Thyroid gland (tissue), 4 donors: ENCODE measurements around the gene CIITA. TPM values are rescaled to one million over a fixed set of nuclear protein-coding genes. Genes with fewer than 3 reads are reported as not detected.

Source experiments
- DNase-seq, 2 donors: peaks; one replicate each; pipeline ENCODE4 v3.0.0-alpha.2; 2019
- H3K27ac ChIP-seq, 3 donors: fragments of 200-600 bp; sonication (generic); 1 replicate in 2 of 3; 2 replicates in 1 of 3; pipeline ENCODE4 v1.5.1; 2016 to 2019; ENCODE audit warnings: mild to moderate bottlenecking in 1 of 3, moderate library complexity in 1 of 3
- H3K27me3 ChIP-seq: fragments of 200-600 bp; sonication (generic); one replicate; pipeline ENCODE4 v1.5.1; 2019
- H3K36me3 ChIP-seq, 2 donors: fragments of 200-600 bp; sonication (generic); one replicate each; pipeline ENCODE4 v1.5.1; 2016 to 2019
- H3K4me1 ChIP-seq, 2 donors: fragments of 200-600 bp; sonication (generic); one replicate each; pipeline ENCODE4 v1.5.1; 2017 to 2019
- H3K4me3 ChIP-seq, 3 donors: fragments of 200-600 bp; sonication (generic); replicated peaks in 1 of 3; 1 replicate in 2 of 3; 2 replicates in 1 of 3; pipeline ENCODE4 v1.5.1; 2016; ENCODE audit warnings: mild to moderate bottlenecking in 1 of 3
- H3K9me3 ChIP-seq: fragments of 200-600 bp; sonication (generic); one replicate; pipeline ENCODE4 v1.5.1; 2017
- POLR2A ChIP-seq, 2 donors: fragments of 450-650 bp; IDR thresholded peaks; one replicate each; pipeline ENCODE4 v1.6.1; 2017; ENCODE audit warnings: antibody characterized with exemption in 2 of 2, mild to moderate bottlenecking in 2 of 2, moderate library complexity in 1 of 2
- WGBS, 2 donors: methylation state at CpG; one replicate each; pipeline ENCODE4 v1.1.5; 2017; 5-methylcytosine and 5-hydroxymethylcytosine counted together
- intact Hi-C: fragments of 100-400 bp; cut with DNase I; formaldehyde crosslinking; loops from one replicate; pipeline ENCODE4 v1.15.1; 2023
- total RNA-seq, 4 donors: library from RNA; depleted of rRNA; stranded (reverse); fragments of >200 nt; gene quantifications; one replicate each; pipeline ENCODE4 v1.2.3, GENCODE V29; 2016
- TF ChIP-seq, protein P1 (sequence below), 6 experiments: fragments of 200-600 bp in 3 of 6; fragments of 450-650 bp in 3 of 6; sonication (generic) in 3 of 6; IDR thresholded peaks; one replicate each; pipeline ENCODE4 v1.5.1; 2016 to 2019; ENCODE audit warnings: antibody characterized with exemption in 6 of 6, mild to moderate bottlenecking in 2 of 6, inconsistent platforms in 1 of 6, moderate library complexity in 1 of 6

CIITA gene
- total RNA-seq, 4 donors from 2014 or later = 1.8 to 14.3 (median 10.0) TPM

DNA sequence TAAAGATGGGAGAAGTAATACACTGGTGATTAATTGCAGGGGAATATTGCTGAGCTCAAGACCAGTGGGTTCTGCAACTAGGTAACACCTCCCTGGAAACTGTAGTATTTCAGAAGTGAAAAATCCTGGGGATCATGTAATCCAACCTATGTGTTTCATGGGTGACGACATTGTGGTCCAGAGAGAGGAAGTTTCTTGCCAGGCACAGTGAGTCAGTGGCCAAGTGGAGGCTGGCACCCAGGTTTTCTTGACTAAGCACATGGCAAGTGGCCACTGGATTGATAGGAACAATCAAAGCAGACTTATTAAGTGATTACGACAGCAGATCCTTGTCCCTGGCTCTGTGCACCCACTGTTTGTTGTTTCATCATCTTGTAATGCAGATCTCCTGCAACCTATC, 14.6 kb upstream of the CIITA start:
- WGBS, 2 donors = 63 to 75% methylated on average over 2 of the region's 2 CpGs
- intact Hi-C loops = no loop called here
- Histone ChIP-seq H3K4me3 (no peak overlapping the region), H3K27me3 (no peaks in the 10 kb centered on the region), H3K27ac (no peak overlapping the region), H3K4me1 (peaks cover 0 to 12% of the 10 kb centered on the region in 2 donors), H3K36me3 (no peaks in the 10 kb centered on the region), H3K9me3 (no peaks in the 10 kb centered on the region)
- DNase-seq = no peak
- TF ChIP-seq, protein P1, sequence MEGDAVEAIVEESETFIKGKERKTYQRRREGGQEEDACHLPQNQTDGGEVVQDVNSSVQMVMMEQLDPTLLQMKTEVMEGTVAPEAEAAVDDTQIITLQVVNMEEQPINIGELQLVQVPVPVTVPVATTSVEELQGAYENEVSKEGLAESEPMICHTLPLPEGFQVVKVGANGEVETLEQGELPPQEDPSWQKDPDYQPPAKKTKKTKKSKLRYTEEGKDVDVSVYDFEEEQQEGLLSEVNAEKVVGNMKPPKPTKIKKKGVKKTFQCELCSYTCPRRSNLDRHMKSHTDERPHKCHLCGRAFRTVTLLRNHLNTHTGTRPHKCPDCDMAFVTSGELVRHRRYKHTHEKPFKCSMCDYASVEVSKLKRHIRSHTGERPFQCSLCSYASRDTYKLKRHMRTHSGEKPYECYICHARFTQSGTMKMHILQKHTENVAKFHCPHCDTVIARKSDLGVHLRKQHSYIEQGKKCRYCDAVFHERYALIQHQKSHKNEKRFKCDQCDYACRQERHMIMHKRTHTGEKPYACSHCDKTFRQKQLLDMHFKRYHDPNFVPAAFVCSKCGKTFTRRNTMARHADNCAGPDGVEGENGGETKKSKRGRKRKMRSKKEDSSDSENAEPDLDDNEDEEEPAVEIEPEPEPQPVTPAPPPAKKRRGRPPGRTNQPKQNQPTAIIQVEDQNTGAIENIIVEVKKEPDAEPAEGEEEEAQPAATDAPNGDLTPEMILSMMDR (IDR thresholded peaks at IDR 0.05) = no peak
- TF ChIP-seq POLR2A (IDR thresholded peaks at IDR 0.05) = no peak

DNA sequence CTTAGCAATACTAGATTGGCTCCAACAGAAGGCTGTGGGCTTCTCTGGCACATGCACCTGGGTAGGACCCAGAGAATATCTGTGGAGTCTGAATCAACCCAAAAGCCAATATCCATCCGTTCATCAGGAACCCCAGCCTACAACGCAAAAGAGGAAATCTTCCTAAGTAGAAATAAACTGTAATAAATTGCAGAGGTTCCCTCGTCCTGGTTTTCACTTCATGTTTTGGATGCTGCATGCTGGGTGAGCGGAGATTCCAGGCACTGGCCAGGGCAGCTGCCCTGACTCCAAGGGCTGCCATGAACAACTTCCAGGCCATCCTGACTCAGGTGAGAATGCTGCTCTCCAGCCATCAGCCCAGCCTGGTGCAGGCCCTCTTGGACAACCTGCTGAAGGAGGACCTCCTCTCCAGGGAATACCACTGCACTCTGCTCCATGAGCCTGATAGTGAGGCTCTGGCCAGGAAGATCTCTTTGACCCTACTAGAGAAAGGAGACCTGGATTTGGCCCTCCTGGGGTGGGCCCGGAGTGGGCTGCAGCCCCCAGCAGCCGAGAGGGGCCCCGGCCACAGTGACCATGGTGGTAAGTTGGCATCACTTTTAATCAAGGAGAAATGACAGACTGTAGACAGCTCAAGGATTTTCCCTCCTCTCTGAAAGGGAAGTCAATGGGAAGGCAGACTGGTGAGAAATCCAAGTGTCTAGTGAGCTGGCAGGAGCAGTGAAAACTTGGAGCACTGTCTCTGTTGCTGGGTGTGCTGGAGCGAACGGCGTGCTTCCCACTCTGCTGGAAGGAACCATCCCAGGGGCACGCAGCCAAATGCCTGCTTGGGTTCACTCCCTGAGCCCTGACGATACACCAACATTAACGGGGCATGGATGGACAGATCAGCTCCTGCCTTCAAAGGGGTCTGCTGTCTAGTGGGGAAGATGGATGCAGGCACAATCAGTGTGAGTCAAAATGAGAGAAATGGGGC, 10.7 kb upstream of the CIITA start:
- H3K9me3 ChIP-seq = no peaks in the 10 kb centered on the region
- no peaks in the 10 kb centered on the region for H3K36me3 ChIP-seq
- peaks cover 0 to 25% of the 10 kb centered on the region in 2 donors for H3K4me1 ChIP-seq
- WGBS, 2 donors = 64 to 65% methylated on average over 13 of the region's 13 CpGs
- H3K27ac ChIP-seq = no peak overlapping the region
- no peaks in the 10 kb centered on the region for H3K27me3 ChIP-seq
- no peak for TF ChIP-seq POLR2A (IDR thresholded peaks at IDR 0.05)
- no peak overlapping the region for H3K4me3 ChIP-seq
- intact Hi-C loops = no loop called here
- DNase-seq = peak; percentile 9 to 40

DNA sequence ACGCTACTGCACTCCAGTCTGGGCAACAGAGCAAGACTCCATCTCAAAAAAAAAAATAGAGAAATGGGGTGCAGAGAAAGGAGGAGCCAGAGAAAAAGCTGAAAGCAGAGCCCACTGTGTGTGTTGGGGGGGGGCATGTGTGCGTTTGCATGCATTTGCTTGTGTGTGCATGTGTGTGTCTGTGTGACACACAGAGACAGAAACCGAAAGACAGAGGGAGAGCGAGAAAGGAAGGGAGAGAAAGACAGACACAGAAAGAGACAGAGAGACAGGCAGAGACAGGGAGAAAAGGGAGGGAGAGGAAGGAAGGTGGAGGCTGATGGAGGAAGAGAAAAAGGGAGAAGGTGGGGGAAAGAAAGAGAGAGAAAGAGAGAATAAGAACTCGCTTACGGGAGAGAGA, 9.8 kb upstream of the CIITA start:
- Histone ChIP-seq H3K4me1 (peaks cover 0 to 34% of the 10 kb centered on the region in 2 donors), H3K9me3 (no peaks in the 10 kb centered on the region), H3K27ac (no peak overlapping the region), H3K27me3 (no peaks in the 10 kb centered on the region), H3K4me3 (no peak overlapping the region), H3K36me3 (no peaks in the 10 kb centered on the region)
- TF ChIP-seq POLR2A (IDR thresholded peaks at IDR 0.05) = no peak
- TF ChIP-seq, protein P1 (IDR thresholded peaks at IDR 0.05) = no peak
- 91% methylated on average over 6 of the region's 6 CpGs for WGBS, 2 donors
- DNase-seq = no peak
- intact Hi-C loops = no loop called here

DNA sequence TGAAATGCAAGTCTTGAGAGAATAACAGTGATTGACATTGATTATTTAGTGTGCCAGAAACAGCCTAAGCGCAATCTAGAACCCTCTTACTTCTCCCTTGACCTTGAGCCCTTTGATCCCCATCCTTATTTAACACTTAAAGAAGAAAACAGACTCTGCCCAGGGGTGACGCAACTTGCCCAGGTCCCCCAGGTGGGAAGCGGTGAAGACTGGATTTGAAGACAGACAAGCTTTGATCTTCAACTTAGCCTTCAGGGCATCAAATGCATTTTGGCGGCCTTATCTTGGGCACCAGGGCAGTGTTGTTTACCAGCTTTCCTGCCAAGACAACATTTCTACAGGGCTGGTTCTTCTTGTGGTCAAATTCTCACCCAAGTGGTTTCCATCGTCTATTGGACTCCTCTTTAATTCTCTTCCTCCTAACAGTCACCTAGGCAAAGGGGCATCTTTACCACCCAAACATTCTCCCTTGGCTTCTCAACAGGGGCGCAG, 8.9 kb upstream of the CIITA start:
- DNase-seq = no peak
- no peak overlapping the region for H3K4me3 ChIP-seq
- H3K9me3 ChIP-seq = no peaks in the 10 kb centered on the region
- H3K27ac ChIP-seq = no peak overlapping the region
- H3K4me1 ChIP-seq = peaks cover 0 to 30% of the 10 kb centered on the region in 2 donors
- H3K36me3 ChIP-seq = no peaks in the 10 kb centered on the region
- WGBS, 2 donors = 82 to 91% methylated on average over 6 of the region's 6 CpGs
- H3K27me3 ChIP-seq = no peaks in the 10 kb centered on the region
- intact Hi-C loops = no loop called here
- TF ChIP-seq, protein P1 (IDR thresholded peaks at IDR 0.05) = no peak
- TF ChIP-seq POLR2A (IDR thresholded peaks at IDR 0.05) = no peak

DNA sequence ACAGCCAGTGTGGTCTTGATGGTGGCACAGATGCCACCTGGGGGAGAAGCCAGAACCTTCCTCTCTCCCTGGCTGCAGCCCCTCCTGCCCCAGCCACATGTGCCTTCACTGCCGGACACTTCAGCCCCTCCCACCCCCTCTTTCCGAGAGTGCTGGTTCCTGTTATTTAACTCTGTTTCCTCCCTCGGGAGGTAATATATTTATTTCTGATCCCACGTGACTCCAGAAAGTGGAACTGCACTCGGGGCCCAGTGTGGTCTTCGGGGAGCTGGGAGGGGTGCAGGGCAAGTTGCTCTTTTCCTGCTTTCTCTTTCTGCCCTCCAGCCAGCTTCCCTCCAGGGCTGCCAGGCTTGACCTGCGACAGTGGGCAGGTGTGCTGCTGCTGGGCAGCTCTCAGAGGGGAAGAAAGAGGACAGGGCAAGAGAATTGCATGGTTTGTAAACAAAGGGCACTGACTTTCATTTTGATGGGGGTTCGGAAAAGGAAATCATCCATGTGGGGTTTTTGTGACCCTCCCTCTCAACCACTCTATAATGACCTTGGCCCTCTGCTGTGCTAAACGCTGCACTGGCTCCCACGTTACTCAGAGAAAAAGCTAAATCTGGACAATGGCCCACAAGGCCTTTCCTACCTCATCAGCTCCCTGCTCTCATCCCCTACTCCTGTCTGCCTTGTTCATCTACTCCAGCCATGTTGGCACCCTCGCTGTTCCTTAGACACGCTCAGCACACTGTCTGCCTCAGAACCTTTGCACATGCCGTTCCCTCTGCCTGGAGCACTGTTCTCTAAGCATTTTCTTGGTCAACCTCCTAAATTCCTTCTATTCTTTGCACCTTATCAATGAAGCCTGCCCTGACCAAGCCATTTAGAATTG, 8.2 kb upstream of the CIITA start:
- TF ChIP-seq, protein P1 (IDR thresholded peaks at IDR 0.05) = no peak
- TF ChIP-seq POLR2A (IDR thresholded peaks at IDR 0.05) = no peak
- H3K9me3 ChIP-seq = no peaks in the 10 kb centered on the region
- no peaks in the 10 kb centered on the region for H3K36me3 ChIP-seq
- H3K4me1 ChIP-seq = peaks cover 0 to 30% of the 10 kb centered on the region in 2 donors
- H3K27ac ChIP-seq = peak overlapping the region in 1 of 3 donors; percentile 56
- intact Hi-C loops = no loop called here
- WGBS, 2 donors = 46 to 49% methylated on average over 13 of the region's 13 CpGs
- peak; percentile 8 to 16 for DNase-seq
- no peak overlapping the region for H3K4me3 ChIP-seq
- H3K27me3 ChIP-seq = no peaks in the 10 kb centered on the region
